HepG2 (cell line): Measurements from ENCODE around the gene POC1A. TPM values are rescaled to one million over a fixed set of nuclear protein-coding genes. Genes with fewer than 3 reads are reported as not detected.

Experiments
- AKAP8 ChIP-seq: sonication (generic); formaldehyde crosslinking; IDR thresholded peaks from 2 replicates; pipeline ENCODE4 v1.5.1; 2020; ENCODE audit warnings: mild to moderate bottlenecking, missing genetic modification reagents
- CC2D1A ChIP-seq: sonication (generic); formaldehyde crosslinking; IDR thresholded peaks from 2 replicates; pipeline ENCODE4 v1.8.1; 2023; ENCODE audit warnings: mild to moderate bottlenecking, missing genetic modification reagents
- CHD4 ChIP-seq: fragments of 200-600 bp; sonication (generic); IDR thresholded peaks from 2 replicates; pipeline ENCODE4 v1.7.0; 2017; ENCODE audit warnings: mild to moderate bottlenecking, low read length, borderline replicate concordance
- FLYWCH1 ChIP-seq: sonication (generic); formaldehyde crosslinking; IDR thresholded peaks from 2 replicates; pipeline ENCODE4 v1.8.1; 2023; ENCODE audit warnings: mild to moderate bottlenecking, missing genetic modification reagents
- ZFP62 ChIP-seq: sonication (generic); formaldehyde crosslinking; IDR thresholded peaks from 2 replicates; pipeline ENCODE4 v1.4.0; 2020; ENCODE audit warnings: missing genetic modification reagents
- ZNF484 ChIP-seq: sonication (generic); formaldehyde crosslinking; IDR thresholded peaks from 2 replicates; pipeline ENCODE4 v1.5.1; 2020; ENCODE audit warnings: mild to moderate bottlenecking, low read depth, missing genetic modification reagents, borderline replicate concordance
- ZNF570 ChIP-seq: sonication (generic); formaldehyde crosslinking; IDR thresholded peaks from 2 replicates; pipeline ENCODE4 v1.4.0; 2020; ENCODE audit warnings: mild to moderate bottlenecking, missing genetic modification reagents, borderline replicate concordance
- ZNF816 ChIP-seq: sonication (generic); formaldehyde crosslinking; IDR thresholded peaks from 2 replicates; pipeline ENCODE4 v1.8.0; 2022; ENCODE audit warnings: missing genetic modification reagents, mild to moderate bottlenecking, borderline replicate concordance
- ZSCAN29 ChIP-seq: sonication (generic); formaldehyde crosslinking; conservative IDR thresholded peaks from 2 replicates; pipeline ENCODE4 v1.4.0; 2020; ENCODE audit warnings: mild to moderate bottlenecking, missing genetic modification reagents
- polyA plus RNA-seq, 8 experiments: library from polyadenylated mRNA; depleted of rRNA in 3 of 8; stranded (reverse) in 7 of 8; unstranded in 1 of 8; fragments of >200 nt; fragmentation: Illumina TruSeq in 4 of 8; extraction: Trizol in 4 of 8; gene quantifications; 2 replicates each; pipeline versions ENCODE4 v1.2.1 to v1.2.3, GENCODE V29; 2011 to 2016; ENCODE audit warnings: low read depth in 4 of 8, missing spikeins in 1 of 8, mixed read lengths in 1 of 8; ENCODE audit not compliant: insufficient read depth in 1 of 8
- total RNA-seq, 5 experiments: library from RNA; depleted of rRNA; stranded (reverse); fragments of >200 nt; fragmentation: Illumina TruSeq; extraction: Trizol; gene quantifications; 2 replicates each; pipeline ENCODE4 v1.2.3, GENCODE V29; 2016; ENCODE audit warnings: low read depth in 1 of 5
- TF ChIP-seq, protein P1 (sequence below), 2 experiments: sonication (generic) in 1 of 2; formaldehyde crosslinking in 1 of 2; IDR thresholded peaks; 2 replicates each; pipeline versions ENCODE4 v1.6.1 to v1.9.0; 2014 to 2022; ENCODE audit warnings: antibody characterized with exemption in 1 of 2, borderline replicate concordance in 1 of 2, inconsistent platforms in 1 of 2, low read depth in 1 of 2, missing genetic modification reagents in 1 of 2
- TF ChIP-seq, protein P2 (sequence below): IDR thresholded peaks from 2 replicates; pipeline ENCODE4 v1.6.1; 2016; ENCODE audit warnings: low read depth, borderline replicate concordance
- TF ChIP-seq, protein P3 (sequence below): sonication (generic); formaldehyde crosslinking; IDR thresholded peaks from 2 replicates; pipeline ENCODE4 v1.4.0; 2020; ENCODE audit warnings: missing genetic modification reagents, borderline replicate concordance
- TF ChIP-seq, protein P4 (sequence below): IDR thresholded peaks from 2 replicates; pipeline ENCODE4 v1.6.1; 2018; ENCODE audit warnings: missing genetic modification reagents, mild to moderate bottlenecking, missing compliant biosample characterization
- TF ChIP-seq, protein P5 (sequence below): sonication (generic); formaldehyde crosslinking; IDR thresholded peaks from 2 replicates; pipeline ENCODE4 v1.5.0; 2020; ENCODE audit warnings: mild to moderate bottlenecking, missing genetic modification reagents, borderline replicate concordance
- TF ChIP-seq, protein P6 (sequence below): IDR thresholded peaks from 2 replicates; pipeline ENCODE4 v1.6.1; 2016; ENCODE audit warnings: missing genetic modification reagents, missing compliant biosample characterization

The POC1A gene
- total and polyA plus RNA-seq, 2 of the 13 experiments (the other 11 are each of a cell fraction or from before 2014, with no cell fraction given): 14.6 to 20.0 TPM

DNA sequence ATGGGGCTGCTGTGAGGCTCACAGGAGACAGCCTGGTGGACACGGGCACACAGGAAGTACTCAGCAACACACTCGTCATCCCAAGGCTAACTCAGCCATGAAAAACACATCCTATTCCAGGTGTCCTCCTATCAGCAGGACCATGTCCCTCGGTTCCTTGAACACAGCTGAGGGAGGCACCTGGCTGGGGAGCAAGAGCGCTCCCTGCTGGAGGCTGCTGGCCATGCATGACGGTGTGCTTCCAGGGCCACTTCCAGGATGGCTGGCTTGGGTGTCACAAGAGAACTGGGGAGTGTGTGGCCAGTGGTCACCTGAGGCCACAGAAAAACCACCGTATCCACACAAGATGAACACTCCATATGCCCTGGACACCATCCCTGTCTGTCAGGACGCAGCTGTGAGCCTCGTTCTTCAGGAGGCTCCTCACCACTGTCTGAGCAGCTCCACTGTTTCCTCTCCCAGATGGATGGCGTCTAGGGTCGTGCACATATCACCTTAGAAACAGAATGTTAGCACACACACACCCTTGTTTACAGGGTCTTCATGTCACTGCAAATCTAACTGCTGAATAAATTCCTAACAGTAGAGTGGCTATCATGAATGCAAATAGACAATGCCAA lies 31.0 kb downstream of the POC1A start (continued):
- TF ChIP-seq, protein P1, sequence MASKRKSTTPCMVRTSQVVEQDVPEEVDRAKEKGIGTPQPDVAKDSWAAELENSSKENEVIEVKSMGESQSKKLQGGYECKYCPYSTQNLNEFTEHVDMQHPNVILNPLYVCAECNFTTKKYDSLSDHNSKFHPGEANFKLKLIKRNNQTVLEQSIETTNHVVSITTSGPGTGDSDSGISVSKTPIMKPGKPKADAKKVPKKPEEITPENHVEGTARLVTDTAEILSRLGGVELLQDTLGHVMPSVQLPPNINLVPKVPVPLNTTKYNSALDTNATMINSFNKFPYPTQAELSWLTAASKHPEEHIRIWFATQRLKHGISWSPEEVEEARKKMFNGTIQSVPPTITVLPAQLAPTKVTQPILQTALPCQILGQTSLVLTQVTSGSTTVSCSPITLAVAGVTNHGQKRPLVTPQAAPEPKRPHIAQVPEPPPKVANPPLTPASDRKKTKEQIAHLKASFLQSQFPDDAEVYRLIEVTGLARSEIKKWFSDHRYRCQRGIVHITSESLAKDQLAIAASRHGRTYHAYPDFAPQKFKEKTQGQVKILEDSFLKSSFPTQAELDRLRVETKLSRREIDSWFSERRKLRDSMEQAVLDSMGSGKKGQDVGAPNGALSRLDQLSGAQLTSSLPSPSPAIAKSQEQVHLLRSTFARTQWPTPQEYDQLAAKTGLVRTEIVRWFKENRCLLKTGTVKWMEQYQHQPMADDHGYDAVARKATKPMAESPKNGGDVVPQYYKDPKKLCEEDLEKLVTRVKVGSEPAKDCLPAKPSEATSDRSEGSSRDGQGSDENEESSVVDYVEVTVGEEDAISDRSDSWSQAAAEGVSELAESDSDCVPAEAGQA (IDR thresholded peaks at IDR 0.05; ENCODE audit: low read depth): no peak
- TF ChIP-seq, protein P1 (CRISPR knock-in tag; IDR thresholded peaks at IDR 0.05; ENCODE audit: borderline replicate concordance): no peak
- TF ChIP-seq FLYWCH1 (CRISPR knock-in tag) (no peak), ZNF484 (CRISPR knock-in tag) (no peak), ZNF816 (CRISPR knock-in tag) (no peak), ZNF570 (CRISPR knock-in tag) (no peak), AKAP8 (CRISPR knock-in tag) (no peak), CC2D1A (no peak), CHD4 (no peak), ZFP62 (CRISPR knock-in tag) (no peak), ZSCAN29 (no peak)
- TF ChIP-seq, protein P2, sequence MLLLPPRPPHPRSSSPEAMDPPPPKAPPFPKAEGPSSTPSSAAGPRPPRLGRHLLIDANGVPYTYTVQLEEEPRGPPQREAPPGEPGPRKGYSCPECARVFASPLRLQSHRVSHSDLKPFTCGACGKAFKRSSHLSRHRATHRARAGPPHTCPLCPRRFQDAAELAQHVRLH (CRISPR knock-in tag): peak; percentile 53; the same call in 1 of the 2 replicates
- TF ChIP-seq, protein P3, sequence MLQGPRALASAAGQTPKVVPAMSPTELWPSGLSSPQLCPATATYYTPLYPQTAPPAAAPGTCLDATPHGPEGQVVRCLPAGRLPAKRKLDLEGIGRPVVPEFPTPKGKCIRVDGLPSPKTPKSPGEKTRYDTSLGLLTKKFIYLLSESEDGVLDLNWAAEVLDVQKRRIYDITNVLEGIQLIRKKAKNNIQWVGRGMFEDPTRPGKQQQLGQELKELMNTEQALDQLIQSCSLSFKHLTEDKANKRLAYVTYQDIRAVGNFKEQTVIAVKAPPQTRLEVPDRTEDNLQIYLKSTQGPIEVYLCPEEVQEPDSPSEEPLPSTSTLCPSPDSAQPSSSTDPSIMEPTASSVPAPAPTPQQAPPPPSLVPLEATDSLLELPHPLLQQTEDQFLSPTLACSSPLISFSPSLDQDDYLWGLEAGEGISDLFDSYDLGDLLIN (CRISPR knock-in tag): no peak
- TF ChIP-seq, protein P4, sequence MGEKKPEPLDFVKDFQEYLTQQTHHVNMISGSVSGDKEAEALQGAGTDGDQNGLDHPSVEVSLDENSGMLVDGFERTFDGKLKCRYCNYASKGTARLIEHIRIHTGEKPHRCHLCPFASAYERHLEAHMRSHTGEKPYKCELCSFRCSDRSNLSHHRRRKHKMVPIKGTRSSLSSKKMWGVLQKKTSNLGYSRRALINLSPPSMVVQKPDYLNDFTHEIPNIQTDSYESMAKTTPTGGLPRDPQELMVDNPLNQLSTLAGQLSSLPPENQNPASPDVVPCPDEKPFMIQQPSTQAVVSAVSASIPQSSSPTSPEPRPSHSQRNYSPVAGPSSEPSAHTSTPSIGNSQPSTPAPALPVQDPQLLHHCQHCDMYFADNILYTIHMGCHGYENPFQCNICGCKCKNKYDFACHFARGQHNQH (CRISPR knock-in tag): no peak
- TF ChIP-seq, protein P5, sequence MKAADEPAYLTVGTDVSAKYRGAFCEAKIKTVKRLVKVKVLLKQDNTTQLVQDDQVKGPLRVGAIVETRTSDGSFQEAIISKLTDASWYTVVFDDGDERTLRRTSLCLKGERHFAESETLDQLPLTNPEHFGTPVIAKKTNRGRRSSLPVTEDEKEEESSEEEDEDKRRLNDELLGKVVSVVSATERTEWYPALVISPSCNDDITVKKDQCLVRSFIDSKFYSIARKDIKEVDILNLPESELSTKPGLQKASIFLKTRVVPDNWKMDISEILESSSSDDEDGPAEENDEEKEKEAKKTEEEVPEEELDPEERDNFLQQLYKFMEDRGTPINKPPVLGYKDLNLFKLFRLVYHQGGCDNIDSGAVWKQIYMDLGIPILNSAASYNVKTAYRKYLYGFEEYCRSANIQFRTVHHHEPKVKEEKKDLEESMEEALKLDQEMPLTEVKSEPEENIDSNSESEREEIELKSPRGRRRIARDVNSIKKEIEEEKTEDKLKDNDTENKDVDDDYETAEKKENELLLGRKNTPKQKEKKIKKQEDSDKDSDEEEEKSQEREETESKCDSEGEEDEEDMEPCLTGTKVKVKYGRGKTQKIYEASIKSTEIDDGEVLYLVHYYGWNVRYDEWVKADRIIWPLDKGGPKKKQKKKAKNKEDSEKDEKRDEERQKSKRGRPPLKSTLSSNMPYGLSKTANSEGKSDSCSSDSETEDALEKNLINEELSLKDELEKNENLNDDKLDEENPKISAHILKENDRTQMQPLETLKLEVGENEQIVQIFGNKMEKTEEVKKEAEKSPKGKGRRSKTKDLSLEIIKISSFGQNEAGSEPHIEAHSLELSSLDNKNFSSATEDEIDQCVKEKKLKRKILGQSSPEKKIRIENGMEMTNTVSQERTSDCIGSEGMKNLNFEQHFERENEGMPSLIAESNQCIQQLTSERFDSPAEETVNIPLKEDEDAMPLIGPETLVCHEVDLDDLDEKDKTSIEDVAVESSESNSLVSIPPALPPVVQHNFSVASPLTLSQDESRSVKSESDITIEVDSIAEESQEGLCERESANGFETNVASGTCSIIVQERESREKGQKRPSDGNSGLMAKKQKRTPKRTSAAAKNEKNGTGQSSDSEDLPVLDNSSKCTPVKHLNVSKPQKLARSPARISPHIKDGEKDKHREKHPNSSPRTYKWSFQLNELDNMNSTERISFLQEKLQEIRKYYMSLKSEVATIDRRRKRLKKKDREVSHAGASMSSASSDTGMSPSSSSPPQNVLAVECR (CRISPR knock-in tag): peak; percentile 42; the same call in 1 of the 2 replicates
- TF ChIP-seq, protein P6, sequence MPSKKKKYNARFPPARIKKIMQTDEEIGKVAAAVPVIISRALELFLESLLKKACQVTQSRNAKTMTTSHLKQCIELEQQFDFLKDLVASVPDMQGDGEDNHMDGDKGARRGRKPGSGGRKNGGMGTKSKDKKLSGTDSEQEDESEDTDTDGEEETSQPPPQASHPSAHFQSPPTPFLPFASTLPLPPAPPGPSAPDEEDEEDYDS: peak; percentile 49; the same call in 1 of the 2 replicates
